ENCODE data around the gene C10orf143. TPM values are rescaled to one million over a fixed set of nuclear protein-coding genes. Genes with fewer than 3 reads are reported as not detected.
A peak's percentile ranks its signal among the peaks of the same experiment; 100 is the strongest.

C10orf143 gene
- 3.4 TPM for total RNA-seq
- long read RNA-seq, partial matches to known transcripts, result 0 of 1 reads
- long read RNA-seq, other reads (novel, unspliced or antisense), result 0 of 1 reads

DNA sequence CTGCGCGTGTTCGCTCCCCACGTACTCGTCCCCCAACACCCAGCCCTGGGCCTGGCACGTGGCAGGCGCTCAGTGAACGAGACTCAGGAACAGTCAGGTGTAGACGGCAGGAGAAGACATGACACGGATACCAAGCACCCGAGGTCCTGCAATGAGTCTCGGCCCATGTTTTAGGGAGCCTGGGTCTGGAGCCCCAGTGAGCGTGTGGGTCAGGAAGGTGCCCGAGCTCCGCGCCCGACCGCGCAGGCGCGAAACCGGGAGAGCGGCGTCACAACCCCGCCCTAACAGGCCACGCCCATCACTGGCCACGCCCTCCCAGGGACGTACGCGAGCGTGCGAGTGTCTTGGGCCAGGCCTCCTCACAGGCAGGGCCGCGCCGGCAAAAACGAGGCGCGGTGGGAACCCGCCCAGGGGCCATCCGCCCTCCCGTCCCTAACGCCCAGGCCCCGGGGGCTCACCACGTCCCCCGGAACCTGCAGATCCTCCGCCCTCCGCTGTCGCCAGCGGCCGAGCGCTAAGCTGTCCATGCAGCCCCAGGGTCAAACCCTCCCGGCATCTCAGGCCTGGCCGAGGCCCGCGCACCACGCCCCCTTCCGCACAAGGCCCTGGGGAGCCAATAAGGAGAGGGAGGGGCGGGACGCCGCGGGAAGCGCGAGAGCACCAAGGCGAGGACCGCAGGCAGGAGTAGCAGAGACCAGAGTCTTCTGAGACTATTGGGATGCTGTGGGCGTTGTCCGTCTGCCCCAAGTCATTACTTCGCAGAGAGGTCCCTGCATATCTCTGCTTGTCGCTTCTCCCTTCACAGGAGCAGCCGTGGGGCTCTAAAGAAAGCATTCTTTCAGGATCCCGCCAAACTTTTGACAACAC is at the start of gene C10orf143:
Gene C10orf143 (minus strand): TSS at position 585 of the 867 bp plus-strand sequence. CDS start 58 bp downstream, at position 527.
- H3K27ac ChIP-seq, result peak within 1 kb of the TSS; percentile 86
- H3K4me3 ChIP-seq, result peak within 1 kb of the TSS; percentile 90
- peak; percentile 100 for DNase-seq
- peak; percentile 95 for ATAC-seq
- no peaks in the 10 kb centered on the region for H3K27me3 ChIP-seq
- H3K9me3 ChIP-seq, result no peaks in the 10 kb centered on the region
- TF ChIP-seq CTCF (IDR thresholded peaks at IDR 0.05), result no peak
- intact Hi-C loops (cut with DNase I), result no loop called here
- H3K4me1 ChIP-seq, result peaks cover 12% of the 10 kb centered on the region
- H3K36me3 ChIP-seq, result no peaks in the 10 kb centered on the region

DNA sequence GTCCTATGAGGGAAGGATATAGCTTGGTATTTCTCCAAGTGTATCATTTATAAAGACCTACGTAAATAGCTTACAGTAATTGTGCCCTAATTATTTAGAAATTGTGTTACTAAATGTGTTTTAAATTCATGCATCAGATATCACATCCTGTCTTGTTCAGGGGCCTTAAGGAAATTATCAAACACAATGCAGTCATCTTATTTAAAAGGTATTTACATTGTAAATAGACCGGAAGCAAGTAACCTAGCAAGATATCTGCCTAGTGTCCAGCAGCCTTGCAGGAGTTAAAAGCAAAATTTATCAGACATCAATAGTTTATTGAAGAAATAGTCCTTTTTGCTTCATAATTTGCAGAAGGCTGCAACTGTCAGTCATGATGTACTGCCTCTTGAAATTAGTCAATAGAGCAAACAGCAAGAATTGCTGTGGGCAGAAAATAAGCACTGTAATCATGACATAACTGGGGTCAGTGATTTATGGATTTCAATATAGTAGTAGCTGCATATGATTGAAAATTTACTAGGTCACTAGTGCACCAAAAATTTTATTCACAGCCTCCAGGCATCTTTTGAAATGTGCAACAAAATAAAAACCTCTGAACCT is 48.7 kb upstream of the C10orf143 start:
- DNase-seq (no peak), ATAC-seq (no peak)
- Histone ChIP-seq H3K4me1 (no peaks in the 10 kb centered on the region), H3K27ac (no peak overlapping the region), H3K27me3 (no peaks in the 10 kb centered on the region), H3K4me3 (no peak overlapping the region), H3K36me3 (peaks cover 40% of the 10 kb centered on the region), H3K9me3 (no peaks in the 10 kb centered on the region)
- intact Hi-C loops (cut with DNase I), result no loop called here
- no peak for TF ChIP-seq CTCF (IDR thresholded peaks at IDR 0.05)

DNA sequence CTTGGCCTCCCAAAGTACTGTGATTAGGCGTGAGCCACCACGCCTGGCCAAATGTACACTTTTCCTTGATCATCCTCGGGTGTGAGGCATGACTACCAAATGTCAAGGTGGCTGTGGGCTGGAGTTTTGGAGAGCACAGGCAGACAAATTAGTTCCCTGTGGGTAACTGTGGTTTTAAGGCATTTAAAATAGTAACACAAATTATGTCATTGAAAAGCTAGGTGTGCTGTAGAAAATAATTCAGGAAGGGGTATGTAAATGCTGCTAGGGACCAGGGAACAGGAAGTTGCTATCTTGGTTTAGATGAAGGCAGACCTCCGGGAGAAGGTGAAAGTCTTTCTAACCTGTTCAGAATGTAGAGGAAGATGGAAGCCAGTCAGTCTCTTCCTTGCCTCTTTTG is 35.4 kb upstream of the C10orf143 start:
- no peaks in the 10 kb centered on the region for H3K4me1 ChIP-seq
- ATAC-seq (no peak), DNase-seq (no peak)
- TF ChIP-seq CTCF (IDR thresholded peaks at IDR 0.05), result no peak
- intact Hi-C loops (cut with DNase I), result no loop called here
- H3K36me3 ChIP-seq, result peaks cover 27% of the 10 kb centered on the region
- no peak overlapping the region for H3K4me3 ChIP-seq
- no peaks in the 10 kb centered on the region for H3K9me3 ChIP-seq
- H3K27me3 ChIP-seq, result no peaks in the 10 kb centered on the region
- H3K27ac ChIP-seq, result no peak overlapping the region

GRCh38 chr10:130141878-130142277 is 31.2 kb upstream of the C10orf143 start:
- no peaks in the 10 kb centered on the region for H3K27me3 ChIP-seq
- TF ChIP-seq CTCF (IDR thresholded peaks at IDR 0.05), result no peak
- ATAC-seq (no peak), DNase-seq (no peak)
- peaks cover 27% of the 10 kb centered on the region for H3K4me1 ChIP-seq
- H3K27ac ChIP-seq, result no peak overlapping the region
- intact Hi-C loops (cut with DNase I), result no loop called here
- H3K9me3 ChIP-seq, result no peaks in the 10 kb centered on the region
- H3K36me3 ChIP-seq, result peaks cover 13% of the 10 kb centered on the region
- H3K4me3 ChIP-seq, result no peak overlapping the region

- intact Hi-C loops (cut with DNase I), result no loop called here
Measured at GRCh38 chr10:130141460-130141859, 30.8 kb upstream of the C10orf143 start.

More at GRCh38 chr10:130141460-130141859, 30.8 kb upstream of the C10orf143 start:
- Histone ChIP-seq H3K27me3 (no peaks in the 10 kb centered on the region), H3K36me3 (peaks cover 9% of the 10 kb centered on the region), H3K27ac (no peak overlapping the region), H3K4me3 (no peak overlapping the region), H3K9me3 (no peaks in the 10 kb centered on the region), H3K4me1 (peaks cover 27% of the 10 kb centered on the region)
- no peak for ATAC-seq
- no peak for TF ChIP-seq CTCF (IDR thresholded peaks at IDR 0.05)
- no peak for DNase-seq
